GM18870 (cell line): ENCODE results near the gene ADAMTS2.

Experiments used
- ATAC-seq: cut with Tn5 transposase; IDR thresholded peaks from one replicate; pipeline ENCODE4 v1.9.1; 2021; ENCODE audit warnings: moderate library complexity; ENCODE audit not compliant: unreplicated experiment

Gene ADAMTS2

GRCh38 chr5:179204572-179204971 lies 140.7 kb downstream of the ADAMTS2 start:
- ATAC-seq = no peak

DNA sequence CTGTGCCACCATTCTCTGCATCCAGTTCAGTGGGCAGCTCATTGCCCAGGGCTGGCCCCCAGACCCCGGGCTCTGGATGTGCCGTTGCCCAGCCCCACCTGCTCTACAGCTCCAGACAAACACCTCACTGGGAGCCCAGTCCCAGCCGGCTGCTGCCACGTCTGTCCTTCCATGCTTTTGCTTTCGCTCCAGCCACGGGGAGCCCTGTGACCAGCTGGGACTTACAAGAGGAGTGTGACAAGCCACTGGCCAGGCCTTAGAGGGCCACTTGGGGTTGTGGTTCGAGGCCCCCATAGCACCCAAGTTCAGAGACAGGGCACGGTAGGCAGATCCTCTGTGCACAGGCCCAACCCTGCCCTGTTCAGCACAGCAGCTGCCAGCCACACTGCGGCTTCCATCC lies 142.0 kb downstream of the ADAMTS2 start:
- no peak for ATAC-seq

GRCh38 chr5:179201986-179202385 lies 143.3 kb downstream of the ADAMTS2 start:
- ATAC-seq = no peak

DNA sequence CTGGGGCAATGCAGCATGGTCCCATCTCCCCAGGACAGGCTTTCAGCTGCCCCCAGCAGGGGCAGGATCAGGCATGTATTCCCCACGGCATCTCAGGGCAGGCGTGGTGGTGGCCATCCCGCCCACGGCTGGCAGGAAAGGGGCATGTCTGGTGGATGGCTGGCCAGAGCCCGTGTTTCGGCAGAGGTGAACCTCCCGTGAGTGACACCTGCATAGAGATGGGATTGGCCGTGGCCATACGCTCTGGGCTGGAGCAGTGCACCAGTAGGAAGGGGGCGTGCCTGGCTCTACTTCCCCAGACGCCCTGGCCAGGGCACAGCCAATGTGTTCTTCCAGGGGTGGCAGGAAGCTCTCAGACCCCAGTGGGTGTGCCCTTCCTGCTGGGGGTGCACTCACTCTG lies 146.0 kb downstream of the ADAMTS2 start:
- ATAC-seq = no peak

GRCh38 chr5:179198825-179199224 lies 146.4 kb downstream of the ADAMTS2 start:
- no peak for ATAC-seq

DNA sequence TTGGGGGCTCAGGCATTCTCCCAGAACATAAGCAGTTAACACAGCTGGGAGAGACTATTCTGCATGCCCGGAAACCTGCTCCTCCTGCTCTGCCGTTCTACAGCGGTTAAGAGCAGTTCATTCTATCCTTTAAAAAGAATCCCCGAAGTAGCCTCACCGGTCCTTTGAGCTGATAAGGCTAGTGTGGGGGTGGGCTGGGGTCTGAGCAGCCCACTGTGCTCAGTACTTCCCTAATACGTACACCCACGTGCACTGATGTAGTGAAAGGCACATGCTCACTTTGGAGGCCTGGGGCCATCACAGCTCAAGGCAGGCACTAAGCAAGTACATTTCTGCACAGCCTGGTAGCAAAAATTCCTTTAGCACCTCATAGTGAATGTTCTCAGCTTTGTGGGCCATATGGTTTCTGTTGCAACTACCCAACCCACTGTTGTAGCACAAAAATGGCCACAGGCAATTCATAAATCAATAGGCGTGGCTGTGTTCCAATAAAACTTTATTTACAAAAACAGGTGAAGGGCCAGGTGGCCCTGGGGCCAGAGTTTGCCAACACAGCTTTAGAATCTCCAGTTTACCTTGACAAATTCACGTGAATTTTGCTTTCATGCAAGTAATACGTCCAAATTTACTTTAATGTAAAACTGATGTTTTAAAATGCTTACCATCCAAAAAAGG lies 148.7 kb downstream of the ADAMTS2 start:
- no peak for ATAC-seq

- no peak for ATAC-seq
Observed at GRCh38 chr5:179195561-179196404, 149.5 kb downstream of the ADAMTS2 start.

GRCh38 chr5:179194941-179195381 lies 150.3 kb downstream of the ADAMTS2 start:
- no peak for ATAC-seq

DNA sequence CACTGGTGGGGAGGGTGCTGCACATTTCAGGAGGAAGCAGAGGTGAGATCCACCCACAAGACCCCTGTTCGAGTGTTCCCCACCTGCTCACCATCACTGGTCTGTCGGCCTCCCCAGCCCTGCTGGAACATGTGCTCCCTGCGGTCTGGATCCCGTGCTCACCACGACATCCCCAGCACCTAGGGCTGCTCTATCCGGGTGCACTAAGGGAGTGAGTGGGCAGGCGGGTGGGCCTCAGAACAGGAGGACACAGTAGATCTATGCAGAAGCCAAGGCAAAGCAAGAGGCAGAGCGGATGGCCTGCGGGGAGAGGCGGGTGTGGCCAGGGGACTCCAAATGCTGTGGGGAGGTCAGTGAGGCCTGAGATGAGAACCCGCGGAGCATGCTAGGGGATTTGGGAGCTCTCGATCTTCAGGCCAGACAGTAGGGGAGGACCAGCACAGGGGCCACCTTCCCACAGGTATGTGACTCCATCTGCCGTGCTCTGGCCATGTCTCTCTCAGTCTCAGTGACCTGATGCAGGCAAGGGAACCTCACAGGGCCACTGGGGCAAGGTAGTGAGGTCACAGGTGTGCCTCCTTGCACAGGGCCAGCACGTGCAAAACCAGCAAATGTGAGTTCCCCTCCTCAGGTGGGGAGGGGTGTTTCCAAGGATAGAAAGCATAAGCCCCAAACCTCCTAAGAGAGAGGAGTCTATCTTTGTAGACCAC lies 150.9 kb downstream of the ADAMTS2 start:
- no peak for ATAC-seq

DNA sequence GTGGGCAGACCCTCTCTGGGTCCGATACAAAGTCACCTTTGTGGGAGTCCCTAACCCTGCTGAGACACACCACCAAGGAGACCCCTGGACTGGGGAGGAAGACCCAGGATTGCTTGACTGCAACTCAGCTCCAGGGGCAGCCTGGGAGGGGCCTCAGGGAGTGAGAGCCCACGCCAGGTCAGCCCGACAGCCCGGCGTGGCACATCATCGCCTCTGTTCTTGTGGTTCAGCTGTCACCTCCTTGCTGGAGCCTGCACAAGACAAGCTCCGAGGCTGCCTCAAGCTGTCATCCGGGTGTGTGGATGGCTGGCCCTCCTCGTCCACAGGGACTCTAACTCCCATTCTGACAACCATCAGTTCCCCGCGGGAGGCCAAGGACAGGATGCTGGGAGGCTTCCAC lies 151.5 kb downstream of the ADAMTS2 start:
- ATAC-seq = no peak

DNA sequence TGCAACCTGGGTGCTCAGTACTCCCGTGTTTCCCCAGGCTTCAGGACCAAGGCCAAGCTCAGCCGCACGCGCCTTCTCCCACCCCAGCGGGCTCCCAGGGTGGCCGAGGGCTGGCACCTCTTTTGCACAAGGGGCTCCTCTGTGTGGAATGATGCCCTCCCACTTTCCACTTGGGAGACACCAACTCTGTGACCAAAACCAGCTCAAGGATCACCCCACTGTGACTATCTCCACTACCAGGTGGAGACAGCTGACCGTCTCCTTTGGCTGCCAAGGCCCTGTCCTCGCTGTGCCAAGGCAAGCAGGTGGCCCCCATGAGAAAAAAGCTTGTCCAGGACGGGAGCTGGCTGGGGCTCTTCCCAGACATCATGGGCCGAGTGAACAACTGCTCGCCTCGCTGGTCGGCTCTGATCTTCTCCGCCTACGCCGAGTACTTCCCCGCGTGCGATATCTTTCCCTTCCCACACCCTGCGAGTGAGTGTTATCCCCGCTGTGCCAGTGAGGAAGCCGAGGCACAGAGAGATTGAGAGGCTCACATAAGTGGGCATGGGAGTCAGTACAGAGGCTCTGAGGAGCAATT lies 152.3 kb downstream of the ADAMTS2 start:
- ATAC-seq = no peak

- ATAC-seq = no peak
Observed at GRCh38 chr5:179192185-179192890, 152.9 kb downstream of the ADAMTS2 start.

DNA sequence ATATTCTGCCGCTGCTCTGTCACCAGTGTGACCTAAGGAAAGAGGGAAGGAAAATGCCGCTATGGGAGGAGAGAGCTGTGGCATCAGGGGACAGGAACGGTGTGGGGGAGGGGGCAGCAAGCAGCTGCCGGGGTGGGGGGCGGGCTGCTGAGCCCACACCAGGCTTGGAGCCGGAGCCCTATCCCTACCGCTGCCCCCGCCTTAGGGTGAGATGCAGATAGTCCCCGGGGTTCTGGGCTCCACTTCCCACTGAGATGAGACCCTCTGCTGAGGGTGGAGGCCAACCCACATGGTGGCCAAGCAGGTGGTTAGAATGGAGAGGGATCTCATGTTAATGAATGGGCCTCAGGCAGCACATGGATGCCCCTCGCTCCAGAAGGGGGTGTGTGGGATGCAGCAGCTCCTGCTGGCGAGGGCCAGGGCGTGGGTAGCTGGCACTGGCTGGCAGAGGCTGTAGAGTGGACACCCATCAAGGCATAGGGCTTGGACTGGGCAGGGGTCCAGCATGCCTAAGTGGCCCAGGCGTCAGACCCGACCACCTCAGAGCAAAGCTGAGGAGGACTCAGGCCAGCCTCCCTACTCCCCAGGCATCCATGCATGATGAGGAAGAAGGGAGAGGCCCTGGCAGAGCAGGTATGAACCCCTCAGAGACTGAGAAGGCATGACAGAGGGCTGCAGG lies 153.6 kb downstream of the ADAMTS2 start:
- no peak for ATAC-seq

- no peak for ATAC-seq
Observed at GRCh38 chr5:179190851-179191505, 154.3 kb downstream of the ADAMTS2 start.

GRCh38 chr5:179188636-179189035 lies 156.6 kb downstream of the ADAMTS2 start:
- ATAC-seq = no peak

GRCh38 chr5:179187681-179188575 lies 157.3 kb downstream of the ADAMTS2 start:
- no peak for ATAC-seq

DNA sequence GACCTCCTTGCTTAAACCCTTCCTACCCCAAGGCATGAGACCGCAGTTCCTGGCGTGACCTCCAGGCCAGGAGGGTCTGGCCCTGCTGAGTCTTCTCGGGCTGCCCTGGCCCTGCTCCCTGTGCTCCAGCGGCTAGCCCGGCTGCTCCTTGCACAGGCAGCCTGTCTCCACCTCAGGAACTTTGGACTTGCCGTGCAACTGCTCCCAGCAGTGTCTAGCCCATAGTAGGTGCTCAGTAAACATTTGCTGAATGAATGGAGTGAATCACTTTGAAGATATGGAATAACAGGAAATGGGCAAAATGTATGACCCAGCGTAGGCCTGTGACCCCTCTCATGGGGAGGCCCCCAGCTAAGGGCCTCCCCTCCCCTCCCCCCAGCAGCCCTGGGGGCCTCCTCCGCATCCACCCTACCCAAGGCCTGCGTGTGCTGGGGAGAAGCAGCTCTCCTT lies 158.0 kb downstream of the ADAMTS2 start:
- no peak for ATAC-seq

GRCh38 chr5:179186801-179187200 lies 158.5 kb downstream of the ADAMTS2 start:
- ATAC-seq = no peak
